Parathyroid adenoma (tissue), 2 donors: ENCODE measurements around the gene UFC1.

Source experiments
- H2AFZ ChIP-seq: fragments of 300-600 bp; sonication (generic); one replicate; pipeline ENCODE4 v1.7.0; 2017; ENCODE audit warnings: antibody characterized with exemption, mild to moderate bottlenecking
- H3K27ac ChIP-seq: fragments of 300-600 bp; sonication (generic); one replicate; pipeline ENCODE4 v1.7.0; 2017
- H3K27me3 ChIP-seq: fragments of 300-600 bp; sonication (generic); one replicate; pipeline ENCODE4 v1.7.0; 2017; ENCODE audit warnings: low read length; ENCODE audit not compliant: control insufficient read depth, insufficient read depth
- H3K36me3 ChIP-seq: fragments of 300-600 bp; sonication (generic); one replicate; pipeline ENCODE4 v1.7.0; 2017; ENCODE audit warnings: low read length; ENCODE audit not compliant: control insufficient read depth, insufficient read depth
- H3K4me1 ChIP-seq: fragments of 300-600 bp; sonication (generic); one replicate; pipeline ENCODE4 v1.7.0; 2017; ENCODE audit warnings: control low read depth
- H3K4me2 ChIP-seq: fragments of 300-600 bp; sonication (generic); one replicate; pipeline ENCODE4 v1.7.0; 2017; ENCODE audit warnings: low read length
- H3K4me3 ChIP-seq: fragments of 300-600 bp; sonication (generic); one replicate; pipeline ENCODE4 v1.7.0; 2017; ENCODE audit warnings: low read depth, low read length
- H3K79me2 ChIP-seq: fragments of 300-600 bp; sonication (generic); one replicate; pipeline ENCODE4 v1.7.0; 2017; ENCODE audit warnings: control low read depth
- H3K9ac ChIP-seq: fragments of 300-600 bp; sonication (generic); one replicate; pipeline ENCODE4 v1.7.0; 2017; ENCODE audit warnings: mild to moderate bottlenecking
- H3K9me3 ChIP-seq: fragments of 300-600 bp; sonication (generic); one replicate; pipeline ENCODE4 v1.7.0; 2017; ENCODE audit warnings: low read length; ENCODE audit not compliant: control insufficient read depth
- TF ChIP-seq, protein P1 (sequence below): fragments of 300-600 bp; sonication (generic); IDR thresholded peaks from one replicate; pipeline ENCODE4 v1.7.0; 2017; ENCODE audit warnings: antibody characterized with exemption, mild to moderate bottlenecking
- donor health status: primary hyperparathyroidism.

UFC1 gene

DNA sequence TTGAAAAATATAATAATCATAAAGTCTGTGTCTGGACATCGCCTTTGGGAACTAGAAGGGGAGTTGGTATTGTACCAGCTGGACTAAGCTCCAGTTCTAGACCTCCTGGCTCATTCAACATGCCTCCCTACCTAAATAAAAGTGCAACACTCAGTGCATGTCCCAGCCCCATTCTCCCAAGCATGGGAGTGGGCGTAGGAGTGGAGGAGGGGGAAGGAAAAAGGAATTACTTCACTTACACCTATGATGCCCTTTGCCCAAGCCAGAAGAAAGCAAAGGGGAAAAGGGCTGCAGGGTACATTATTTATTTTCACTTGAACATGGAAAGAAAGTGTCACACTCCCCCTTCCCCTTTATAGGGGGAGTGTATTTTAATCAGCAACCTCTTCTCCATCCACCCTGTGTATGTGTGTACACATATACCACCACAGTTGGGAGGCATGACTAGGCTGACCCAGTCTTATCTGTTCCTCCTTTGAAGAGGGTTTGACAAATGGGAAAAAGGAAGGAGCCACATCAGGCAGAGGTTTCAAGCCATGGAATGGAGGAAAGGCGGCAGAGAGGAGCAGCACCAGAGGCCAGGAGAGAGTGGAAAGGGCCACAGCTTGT is 32.6 kb upstream of the UFC1 start:
- Histone ChIP-seq H3K36me3 (no peaks in the 10 kb centered on the region), H3K27ac (no peak overlapping the region), H3K79me2 (peaks cover 19% of the 10 kb centered on the region), H3K27me3 (no peaks in the 10 kb centered on the region), H3K9me3 (no peaks in the 10 kb centered on the region), H2AFZ (no peak overlapping the region), H3K4me2 (no peak overlapping the region), H3K4me1 (peaks cover 13% of the 10 kb centered on the region), H3K4me3 (no peak overlapping the region), H3K9ac (no peak overlapping the region)
- TF ChIP-seq, protein P1, sequence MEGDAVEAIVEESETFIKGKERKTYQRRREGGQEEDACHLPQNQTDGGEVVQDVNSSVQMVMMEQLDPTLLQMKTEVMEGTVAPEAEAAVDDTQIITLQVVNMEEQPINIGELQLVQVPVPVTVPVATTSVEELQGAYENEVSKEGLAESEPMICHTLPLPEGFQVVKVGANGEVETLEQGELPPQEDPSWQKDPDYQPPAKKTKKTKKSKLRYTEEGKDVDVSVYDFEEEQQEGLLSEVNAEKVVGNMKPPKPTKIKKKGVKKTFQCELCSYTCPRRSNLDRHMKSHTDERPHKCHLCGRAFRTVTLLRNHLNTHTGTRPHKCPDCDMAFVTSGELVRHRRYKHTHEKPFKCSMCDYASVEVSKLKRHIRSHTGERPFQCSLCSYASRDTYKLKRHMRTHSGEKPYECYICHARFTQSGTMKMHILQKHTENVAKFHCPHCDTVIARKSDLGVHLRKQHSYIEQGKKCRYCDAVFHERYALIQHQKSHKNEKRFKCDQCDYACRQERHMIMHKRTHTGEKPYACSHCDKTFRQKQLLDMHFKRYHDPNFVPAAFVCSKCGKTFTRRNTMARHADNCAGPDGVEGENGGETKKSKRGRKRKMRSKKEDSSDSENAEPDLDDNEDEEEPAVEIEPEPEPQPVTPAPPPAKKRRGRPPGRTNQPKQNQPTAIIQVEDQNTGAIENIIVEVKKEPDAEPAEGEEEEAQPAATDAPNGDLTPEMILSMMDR: no peak

DNA sequence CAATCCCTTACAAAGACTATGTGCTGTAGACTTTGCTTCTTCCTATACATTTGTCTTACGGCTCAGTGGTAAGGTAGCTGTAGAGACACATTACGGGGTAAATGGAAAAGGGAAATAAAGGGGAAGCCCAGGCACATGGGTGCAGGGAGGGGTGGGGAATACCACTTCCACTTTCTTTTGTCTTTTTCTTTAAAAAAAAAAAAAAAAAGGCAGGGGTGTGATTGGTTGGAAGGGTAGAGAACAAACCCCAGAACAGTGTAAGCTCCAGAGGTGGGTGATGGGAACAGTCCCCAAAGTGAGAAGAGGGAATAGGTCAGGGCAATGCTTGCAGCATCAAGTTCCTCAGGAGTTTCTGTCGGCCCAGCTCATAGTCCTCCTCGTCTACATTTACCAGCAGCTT is 31.9 kb upstream of the UFC1 start:
- Histone ChIP-seq H3K4me3 (no peak overlapping the region), H3K4me2 (no peak overlapping the region), H2AFZ (no peak overlapping the region), H3K36me3 (no peaks in the 10 kb centered on the region), H3K27me3 (no peaks in the 10 kb centered on the region), H3K9me3 (no peaks in the 10 kb centered on the region), H3K4me1 (peaks cover 13% of the 10 kb centered on the region), H3K79me2 (peaks cover 14% of the 10 kb centered on the region), H3K9ac (no peak overlapping the region), H3K27ac (no peak overlapping the region)
- TF ChIP-seq, protein P1: no peak

DNA sequence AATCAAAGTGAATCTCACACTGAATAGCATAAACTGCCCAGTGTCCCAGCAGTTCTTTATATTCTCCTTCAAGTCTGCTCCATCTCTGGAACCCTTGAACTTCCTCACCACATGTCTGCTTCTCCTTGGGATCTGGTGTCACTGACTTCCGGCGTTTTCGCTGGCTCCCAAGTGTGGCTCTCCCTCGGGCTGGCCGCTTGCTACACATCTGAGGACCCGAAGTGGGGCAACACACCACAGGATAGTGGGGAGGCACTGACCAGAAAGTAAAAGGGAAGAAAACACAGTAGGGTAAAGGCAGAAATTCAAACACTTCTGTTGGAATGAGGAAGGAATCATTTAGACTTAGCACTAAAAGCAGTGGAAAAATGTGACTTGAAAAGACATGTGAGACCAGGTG is 30.8 kb upstream of the UFC1 start:
- no peaks in the 10 kb centered on the region for H3K36me3 ChIP-seq
- H3K27me3 ChIP-seq: no peaks in the 10 kb centered on the region
- no peak overlapping the region for H3K4me3 ChIP-seq
- H3K79me2 ChIP-seq: peaks cover 3% of the 10 kb centered on the region
- H3K4me2 ChIP-seq: no peak overlapping the region
- H3K27ac ChIP-seq: no peak overlapping the region
- no peaks in the 10 kb centered on the region for H3K9me3 ChIP-seq
- no peak overlapping the region for H3K9ac ChIP-seq
- H2AFZ ChIP-seq: no peak overlapping the region
- H3K4me1 ChIP-seq: peaks cover 13% of the 10 kb centered on the region
- TF ChIP-seq, protein P1: no peak

DNA sequence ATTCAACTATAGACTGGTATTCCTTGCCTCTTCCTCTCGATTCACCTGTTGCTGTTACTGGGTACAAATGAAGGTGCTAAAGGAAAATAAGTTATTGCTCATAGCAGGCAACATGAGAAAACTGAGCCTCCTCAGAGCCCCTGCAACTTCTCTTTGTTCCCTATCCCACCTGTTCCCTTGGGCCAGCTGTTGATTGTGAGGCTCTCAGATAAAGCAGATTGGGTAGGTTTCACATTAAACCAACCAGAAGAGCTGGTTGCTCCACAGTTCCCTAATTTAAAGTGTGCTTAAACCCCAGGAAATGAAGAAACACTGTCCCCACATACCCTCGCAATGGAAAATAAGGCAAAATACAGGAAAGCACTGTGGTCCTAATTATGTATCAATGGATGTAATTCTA is 26.1 kb upstream of the UFC1 start:
- no peaks in the 10 kb centered on the region for H3K36me3 ChIP-seq
- no peak overlapping the region for H3K9ac ChIP-seq
- no peaks in the 10 kb centered on the region for H3K9me3 ChIP-seq
- TF ChIP-seq, protein P1: no peak
- no peak overlapping the region for H2AFZ ChIP-seq
- H3K27ac ChIP-seq: no peak overlapping the region
- H3K4me1 ChIP-seq: peaks cover 4% of the 10 kb centered on the region
- no peaks in the 10 kb centered on the region for H3K27me3 ChIP-seq
- no peak overlapping the region for H3K4me2 ChIP-seq
- no peaks in the 10 kb centered on the region for H3K79me2 ChIP-seq
- H3K4me3 ChIP-seq: no peak overlapping the region
